Stimulated activated CD4-positive, alpha-beta T cell treated with anti-CD3 and anti-CD28 coated beads, Interleukin-1b, Interleukin-23, amount 100 ng/mL, for 4 hours (primary cell): ENCODE measurements around the gene KCNQ4.

ENCODE experiments used
- DNase-seq, 2 donors: peaks; one replicate each; pipeline ENCODE4 v3.0.0-alpha.2; 2020; ENCODE audit warnings: low read depth in 2 of 2

The KCNQ4 gene

GRCh38 chr1:40820251-40820797 lies 36.7 kb downstream of the KCNQ4 start:
- no peak for DNase-seq

GRCh38 chr1:40820911-40821693 lies 37.5 kb downstream of the KCNQ4 start:
- DNase-seq = no peak

DNA sequence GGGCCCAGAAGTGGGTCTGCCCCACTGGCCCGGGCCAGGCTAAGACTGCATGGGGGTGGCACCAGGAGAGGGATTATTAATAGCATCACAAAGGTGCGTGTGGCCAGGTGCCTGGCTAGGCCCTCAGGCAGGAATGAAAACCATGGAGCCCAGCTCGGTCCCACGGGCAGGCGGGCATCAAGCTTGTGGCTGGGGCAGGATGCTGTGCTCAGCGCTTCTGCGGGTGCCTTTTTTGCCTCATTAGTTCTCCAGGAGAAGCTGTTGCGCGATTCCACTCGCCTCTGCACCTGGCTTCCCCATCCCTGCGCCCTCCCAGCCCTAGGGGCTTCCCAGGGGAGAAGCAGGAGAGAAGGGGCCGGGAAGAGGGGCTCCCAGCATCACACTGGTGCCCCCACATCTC lies 39.3 kb downstream of the KCNQ4 start:
- DNase-seq = no peak

- DNase-seq = no peak
Measured at GRCh38 chr1:40823345-40823744, 39.8 kb downstream of the KCNQ4 start.

GRCh38 chr1:40823983-40824382 lies 40.4 kb downstream of the KCNQ4 start:
- no peak for DNase-seq

GRCh38 chr1:40824591-40825434 lies 41.2 kb downstream of the KCNQ4 start:
- DNase-seq = no peak

DNA sequence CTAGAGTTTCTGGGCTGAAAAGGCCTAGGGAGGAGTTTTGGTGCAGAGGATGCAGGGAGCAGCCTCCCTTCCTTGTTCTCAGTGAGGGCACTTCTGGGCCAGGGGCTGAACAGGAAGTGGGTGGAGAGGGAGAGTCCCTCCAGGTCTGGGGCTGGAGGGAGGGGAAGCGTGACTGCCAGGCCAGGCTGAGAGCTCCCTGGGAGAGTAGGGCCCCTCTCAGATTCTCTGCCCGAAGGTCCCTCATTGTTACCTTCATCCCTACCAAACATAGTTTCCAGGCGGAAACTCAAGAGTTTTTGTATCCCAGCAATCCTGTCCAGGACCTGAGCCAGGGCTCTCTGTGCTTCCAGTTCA lies 41.8 kb downstream of the KCNQ4 start:
- no peak for DNase-seq

GRCh38 chr1:40825996-40826395 lies 42.4 kb downstream of the KCNQ4 start:
- no peak for DNase-seq

DNA sequence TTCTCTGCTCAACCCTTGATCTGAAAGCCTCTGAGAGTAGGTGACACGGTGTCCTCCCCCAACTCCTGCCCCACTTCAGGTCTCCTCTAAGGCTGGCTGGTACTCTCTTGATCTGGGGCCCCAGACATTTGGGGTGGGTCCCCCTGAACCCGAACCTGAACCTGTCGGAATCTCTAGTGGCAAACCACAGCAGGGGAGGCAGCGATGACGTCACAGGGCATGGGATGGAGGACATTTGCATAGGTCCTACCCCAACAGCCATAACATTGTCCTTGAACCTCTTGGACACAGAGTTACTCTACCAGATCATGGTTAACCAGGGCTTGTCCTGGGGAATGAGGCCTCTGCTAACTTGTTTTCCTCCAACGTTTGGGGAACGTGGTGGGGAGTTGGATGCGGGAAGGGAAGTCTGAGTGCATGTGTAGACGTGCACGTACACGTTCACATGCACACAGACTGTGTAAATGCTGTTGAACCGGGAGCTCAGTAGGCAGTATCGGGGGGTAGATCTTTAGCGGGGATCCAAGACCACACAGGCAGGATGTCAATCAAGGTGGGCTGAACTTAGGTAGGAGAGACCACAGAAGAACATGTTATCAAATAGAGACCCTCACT lies 46.2 kb downstream of the KCNQ4 start:
- no peak for DNase-seq

DNA sequence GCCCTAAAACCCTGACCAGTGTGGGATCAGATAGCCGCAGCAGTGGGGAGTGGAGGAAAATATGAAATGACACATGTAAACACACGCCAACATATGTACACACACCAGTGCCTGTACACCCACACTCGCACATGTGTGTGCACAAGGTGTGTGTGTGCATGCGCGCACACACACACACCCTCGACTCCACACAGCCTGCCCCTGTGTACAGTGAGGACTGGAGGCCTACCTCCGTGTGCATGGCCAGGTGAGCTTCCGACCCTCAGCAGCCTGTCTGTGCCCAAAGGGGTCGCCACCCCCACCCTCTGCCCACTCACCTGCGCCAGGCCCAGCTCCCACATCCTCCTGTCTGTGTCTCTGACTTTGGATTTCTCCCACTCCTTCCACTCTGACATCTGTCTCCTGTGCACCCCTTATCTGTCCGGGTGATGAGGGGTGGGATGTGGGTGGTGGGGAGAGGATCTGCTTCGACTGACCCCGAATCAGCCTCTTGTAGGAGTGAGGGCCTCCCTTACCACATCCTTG lies 46.9 kb downstream of the KCNQ4 start:
- DNase-seq = no peak

DNA sequence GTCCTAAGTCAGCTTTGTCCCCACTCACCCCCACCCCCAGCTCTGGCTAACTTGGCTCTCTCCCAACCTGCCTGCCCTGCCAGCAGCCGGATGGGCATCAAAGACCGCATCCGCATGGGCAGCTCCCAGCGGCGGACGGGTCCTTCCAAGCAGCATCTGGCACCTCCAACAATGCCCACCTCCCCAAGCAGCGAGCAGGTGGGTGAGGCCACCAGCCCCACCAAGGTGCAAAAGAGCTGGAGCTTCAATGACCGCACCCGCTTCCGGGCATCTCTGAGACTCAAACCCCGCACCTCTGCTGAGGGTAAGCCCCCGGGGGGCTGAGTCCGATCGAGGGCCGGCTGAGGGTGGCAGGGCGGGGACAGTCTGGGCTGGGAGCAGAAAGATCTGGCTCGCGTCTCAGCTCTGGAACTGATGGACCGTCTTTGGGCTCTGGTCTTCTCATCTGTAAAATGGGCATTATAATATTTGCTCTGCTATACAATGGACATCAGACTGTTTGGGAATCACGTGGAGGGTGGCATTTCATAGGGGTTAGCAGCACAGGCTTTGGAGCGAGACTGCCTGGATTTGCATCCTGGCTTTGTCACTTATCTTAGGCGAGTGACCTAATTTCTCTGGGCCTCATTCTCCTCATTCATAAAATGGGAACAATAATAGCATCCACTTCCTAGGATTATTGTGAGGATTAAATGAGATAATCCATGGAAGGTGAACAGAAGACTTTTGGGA lies 47.6 kb downstream of the KCNQ4 start:
- no peak for DNase-seq

GRCh38 chr1:40833979-40834378 lies 50.4 kb downstream of the KCNQ4 start:
- DNase-seq = no peak

- no peak for DNase-seq
Measured at GRCh38 chr1:40834968-40835545, 51.5 kb downstream of the KCNQ4 start.

DNA sequence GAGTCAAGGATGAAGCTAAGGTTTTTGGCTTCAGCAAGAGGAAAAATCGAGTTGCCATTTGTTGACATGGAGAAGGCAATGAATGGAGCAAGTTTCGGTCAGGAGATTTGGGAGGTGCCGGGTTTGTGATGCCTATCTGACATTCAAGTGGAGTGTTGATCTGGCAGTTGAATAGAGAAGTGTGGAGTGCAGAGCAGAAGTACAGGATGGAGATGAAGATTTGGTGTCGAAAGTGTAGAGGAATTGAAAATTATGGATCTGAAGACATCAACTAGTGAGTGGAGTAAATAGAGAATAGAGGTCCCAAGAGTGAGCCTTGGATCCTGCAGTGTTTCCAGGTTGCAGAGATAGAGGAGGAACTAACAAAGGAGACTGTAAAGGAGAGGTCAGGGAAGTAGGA lies 52.7 kb downstream of the KCNQ4 start:
- no peak for DNase-seq

GRCh38 chr1:40837601-40838000 lies 54.0 kb downstream of the KCNQ4 start:
- DNase-seq = no peak

GRCh38 chr1:40838045-40838979 lies 54.7 kb downstream of the KCNQ4 start:
- DNase-seq = no peak

GRCh38 chr1:40838980-40839942 lies 55.7 kb downstream of the KCNQ4 start:
- DNase-seq = no peak

- no peak for DNase-seq
Measured at GRCh38 chr1:40839943-40840335, 56.4 kb downstream of the KCNQ4 start.
